DOHH2 (cell line): ENCODE measurements around the gene PEPD.

Source experiments
- EZH2phosphoT487 ChIP-seq: fragments of 200-600 bp; sonication (generic); IDR thresholded peaks from 2 replicates; pipeline ENCODE4 v1.6.1; 2017; ENCODE audit warnings: borderline replicate concordance, mild to moderate bottlenecking, antibody characterized with exemption, low read length, moderate library complexity, mixed read lengths
- TF ChIP-seq, protein P1 (sequence below): fragments of 200-600 bp; sonication (generic); IDR thresholded peaks from one replicate; pipeline ENCODE4 v1.5.1; 2014; ENCODE audit warnings: antibody characterized with exemption, mild to moderate bottlenecking, low read depth, low read length; ENCODE audit not compliant: poor library complexity, severe bottlenecking

DNA sequence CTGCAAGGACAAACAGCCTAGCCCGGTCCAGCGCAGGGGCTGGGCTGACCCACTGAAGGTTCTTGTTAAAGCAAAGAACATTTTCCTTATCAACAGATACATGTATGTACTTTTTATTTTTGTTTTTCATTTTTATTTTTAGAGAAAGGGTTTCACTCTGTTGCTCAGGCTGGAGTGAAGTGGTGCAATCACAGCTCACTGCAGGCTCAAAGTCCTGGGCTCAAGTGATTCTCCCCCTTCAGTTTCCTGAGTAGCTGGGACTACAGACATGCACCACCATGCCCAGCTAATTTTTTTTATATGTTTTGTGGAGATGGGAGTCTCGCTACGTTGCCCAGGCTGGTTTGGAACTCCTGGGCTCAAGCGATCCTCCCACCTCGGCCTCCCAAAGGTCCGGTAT is 100.2 kb downstream of the PEPD start:
- TF ChIP-seq, protein P1, sequence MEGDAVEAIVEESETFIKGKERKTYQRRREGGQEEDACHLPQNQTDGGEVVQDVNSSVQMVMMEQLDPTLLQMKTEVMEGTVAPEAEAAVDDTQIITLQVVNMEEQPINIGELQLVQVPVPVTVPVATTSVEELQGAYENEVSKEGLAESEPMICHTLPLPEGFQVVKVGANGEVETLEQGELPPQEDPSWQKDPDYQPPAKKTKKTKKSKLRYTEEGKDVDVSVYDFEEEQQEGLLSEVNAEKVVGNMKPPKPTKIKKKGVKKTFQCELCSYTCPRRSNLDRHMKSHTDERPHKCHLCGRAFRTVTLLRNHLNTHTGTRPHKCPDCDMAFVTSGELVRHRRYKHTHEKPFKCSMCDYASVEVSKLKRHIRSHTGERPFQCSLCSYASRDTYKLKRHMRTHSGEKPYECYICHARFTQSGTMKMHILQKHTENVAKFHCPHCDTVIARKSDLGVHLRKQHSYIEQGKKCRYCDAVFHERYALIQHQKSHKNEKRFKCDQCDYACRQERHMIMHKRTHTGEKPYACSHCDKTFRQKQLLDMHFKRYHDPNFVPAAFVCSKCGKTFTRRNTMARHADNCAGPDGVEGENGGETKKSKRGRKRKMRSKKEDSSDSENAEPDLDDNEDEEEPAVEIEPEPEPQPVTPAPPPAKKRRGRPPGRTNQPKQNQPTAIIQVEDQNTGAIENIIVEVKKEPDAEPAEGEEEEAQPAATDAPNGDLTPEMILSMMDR = no peak
- no peak for TF ChIP-seq EZH2phosphoT487
